ENCODE measurements around the gene SRPK2.

- TF ChIP-seq, protein P1, sequence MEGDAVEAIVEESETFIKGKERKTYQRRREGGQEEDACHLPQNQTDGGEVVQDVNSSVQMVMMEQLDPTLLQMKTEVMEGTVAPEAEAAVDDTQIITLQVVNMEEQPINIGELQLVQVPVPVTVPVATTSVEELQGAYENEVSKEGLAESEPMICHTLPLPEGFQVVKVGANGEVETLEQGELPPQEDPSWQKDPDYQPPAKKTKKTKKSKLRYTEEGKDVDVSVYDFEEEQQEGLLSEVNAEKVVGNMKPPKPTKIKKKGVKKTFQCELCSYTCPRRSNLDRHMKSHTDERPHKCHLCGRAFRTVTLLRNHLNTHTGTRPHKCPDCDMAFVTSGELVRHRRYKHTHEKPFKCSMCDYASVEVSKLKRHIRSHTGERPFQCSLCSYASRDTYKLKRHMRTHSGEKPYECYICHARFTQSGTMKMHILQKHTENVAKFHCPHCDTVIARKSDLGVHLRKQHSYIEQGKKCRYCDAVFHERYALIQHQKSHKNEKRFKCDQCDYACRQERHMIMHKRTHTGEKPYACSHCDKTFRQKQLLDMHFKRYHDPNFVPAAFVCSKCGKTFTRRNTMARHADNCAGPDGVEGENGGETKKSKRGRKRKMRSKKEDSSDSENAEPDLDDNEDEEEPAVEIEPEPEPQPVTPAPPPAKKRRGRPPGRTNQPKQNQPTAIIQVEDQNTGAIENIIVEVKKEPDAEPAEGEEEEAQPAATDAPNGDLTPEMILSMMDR (IDR thresholded peaks at IDR 0.05): no peak
- TF ChIP-seq POLR2AphosphoS5 (IDR thresholded peaks at IDR 0.05): no peak
These were observed 158.2 kb downstream of the SRPK2 start for GRCh38 chr7:105230486-105230885.

Measured in sigmoid colon (tissue), 4 donors.